Measurements from ENCODE around the gene TCEAL4.

The TCEAL4 gene

GRCh38 chrX:103585411-103586313 is at the start of gene TCEAL4:
TSS of gene TCEAL4 (plus strand) at chrX:103585515. CDS start at chrX:103586676, 1,161 bp downstream.
- DNase-seq (ENCODE audit: low read depth in 2 of 3, low spot score in 1 of 3) = no peak

- no peak for DNase-seq (ENCODE audit: low read depth in 2 of 3, low spot score in 1 of 3)
These were observed 49.2 kb upstream of the TCEAL4 start for GRCh38 chrX:103536071-103536470.

GRCh38 chrX:103536732-103537131 is 48.6 kb upstream of the TCEAL4 start:
- no peak for DNase-seq (ENCODE audit: low read depth in 2 of 3, low spot score in 1 of 3)

GRCh38 chrX:103537871-103538387 is 47.4 kb upstream of the TCEAL4 start:
- DNase-seq (ENCODE audit: low read depth in 2 of 3, low spot score in 1 of 3) = no peak

GRCh38 chrX:103538728-103539127 is 46.6 kb upstream of the TCEAL4 start:
- DNase-seq (ENCODE audit: low read depth in 2 of 3, low spot score in 1 of 3) = no peak

- DNase-seq (ENCODE audit: low read depth in 2 of 3, low spot score in 1 of 3) = no peak
These were observed 45.6 kb upstream of the TCEAL4 start for GRCh38 chrX:103539695-103540094.

GRCh38 chrX:103540145-103540544 is 45.2 kb upstream of the TCEAL4 start:
- no peak for DNase-seq (ENCODE audit: low read depth in 2 of 3, low spot score in 1 of 3)

GRCh38 chrX:103549916-103550315 is 35.4 kb upstream of the TCEAL4 start:
- DNase-seq (ENCODE audit: low read depth in 2 of 3, low spot score in 1 of 3) = no peak

- no peak for DNase-seq (ENCODE audit: low read depth in 2 of 3, low spot score in 1 of 3)
These were observed 34.8 kb upstream of the TCEAL4 start for GRCh38 chrX:103550415-103551051.

- DNase-seq (ENCODE audit: low read depth in 2 of 3, low spot score in 1 of 3) = no peak
These were observed 33.1 kb upstream of the TCEAL4 start for GRCh38 chrX:103552236-103552635.

GRCh38 chrX:103554687-103555424 is 30.5 kb upstream of the TCEAL4 start:
- DNase-seq (ENCODE audit: low read depth in 2 of 3, low spot score in 1 of 3) = peak; percentile 42 to 57 (median 51)

- DNase-seq (ENCODE audit: low read depth in 2 of 3, low spot score in 1 of 3) = no peak
These were observed 28.2 kb upstream of the TCEAL4 start for GRCh38 chrX:103556963-103557612.

GRCh38 chrX:103560256-103560655 is 25.1 kb upstream of the TCEAL4 start:
- DNase-seq (ENCODE audit: low read depth in 2 of 3, low spot score in 1 of 3) = no peak

GRCh38 chrX:103562801-103563200 is 22.5 kb upstream of the TCEAL4 start:
- DNase-seq (ENCODE audit: low read depth in 2 of 3, low spot score in 1 of 3) = no peak

GRCh38 chrX:103565197-103565596 is 20.1 kb upstream of the TCEAL4 start:
- DNase-seq (ENCODE audit: low read depth in 2 of 3, low spot score in 1 of 3) = no peak

- DNase-seq (ENCODE audit: low read depth in 2 of 3, low spot score in 1 of 3) = no peak
These were observed 19.6 kb upstream of the TCEAL4 start for GRCh38 chrX:103565752-103566151.

- DNase-seq (ENCODE audit: low read depth in 2 of 3, low spot score in 1 of 3) = no peak
These were observed 14.2 kb upstream of the TCEAL4 start for GRCh38 chrX:103571121-103571520.

- no peak for DNase-seq (ENCODE audit: low read depth in 2 of 3, low spot score in 1 of 3)
These were observed 13.6 kb upstream of the TCEAL4 start for GRCh38 chrX:103571726-103572125.

GRCh38 chrX:103573202-103573601 is 12.1 kb upstream of the TCEAL4 start:
- no peak for DNase-seq (ENCODE audit: low read depth in 2 of 3, low spot score in 1 of 3)

- no peak for DNase-seq (ENCODE audit: low read depth in 2 of 3, low spot score in 1 of 3)
These were observed 719 bp upstream of the TCEAL4 start for GRCh38 chrX:103584596-103584995.

GRCh38 chrX:103586314-103586646 is 965 bp downstream of the TCEAL4 start:
- no peak for DNase-seq (ENCODE audit: low read depth in 2 of 3, low spot score in 1 of 3)

All from stimulated activated CD4-positive, alpha-beta T cell treated with anti-CD3 and anti-CD28 coated beads, Interleukin-12 subunit alpha, Interleukin-12 subunit beta, amount 100 ng/mL, for 48 hours (primary cell).